ENCODE data around the gene RIN1.
A peak's percentile ranks its signal among the peaks of the same experiment; 100 is the strongest.

RIN1 gene

DNA sequence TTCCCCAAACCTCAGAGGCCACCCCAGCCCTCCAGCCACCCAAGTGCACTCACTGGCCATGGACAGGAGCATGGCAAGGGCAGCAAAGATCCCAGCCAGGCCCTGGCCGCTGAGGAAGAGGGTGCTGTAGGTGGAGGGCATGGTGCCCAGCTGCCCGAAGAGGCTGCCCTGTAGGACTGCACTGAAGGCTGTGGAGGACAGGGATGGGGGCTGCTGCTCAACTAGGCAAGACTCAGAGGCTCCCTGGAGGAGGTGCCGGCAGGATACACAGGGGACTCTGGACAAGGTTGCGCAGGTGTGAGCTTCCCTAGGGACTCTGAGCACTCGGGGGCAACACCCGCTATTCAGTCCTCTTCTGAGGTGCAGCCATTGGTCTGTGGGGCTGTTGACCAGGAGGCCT, 32.2 kb upstream of the RIN1 start:
- H3K4me3 ChIP-seq (ENCODE audit: low read depth, low read length), result no peak overlapping the region

GRCh38 chr11:66367561-66368312, 31.5 kb upstream of the RIN1 start:
- TF ChIP-seq, protein P1, sequence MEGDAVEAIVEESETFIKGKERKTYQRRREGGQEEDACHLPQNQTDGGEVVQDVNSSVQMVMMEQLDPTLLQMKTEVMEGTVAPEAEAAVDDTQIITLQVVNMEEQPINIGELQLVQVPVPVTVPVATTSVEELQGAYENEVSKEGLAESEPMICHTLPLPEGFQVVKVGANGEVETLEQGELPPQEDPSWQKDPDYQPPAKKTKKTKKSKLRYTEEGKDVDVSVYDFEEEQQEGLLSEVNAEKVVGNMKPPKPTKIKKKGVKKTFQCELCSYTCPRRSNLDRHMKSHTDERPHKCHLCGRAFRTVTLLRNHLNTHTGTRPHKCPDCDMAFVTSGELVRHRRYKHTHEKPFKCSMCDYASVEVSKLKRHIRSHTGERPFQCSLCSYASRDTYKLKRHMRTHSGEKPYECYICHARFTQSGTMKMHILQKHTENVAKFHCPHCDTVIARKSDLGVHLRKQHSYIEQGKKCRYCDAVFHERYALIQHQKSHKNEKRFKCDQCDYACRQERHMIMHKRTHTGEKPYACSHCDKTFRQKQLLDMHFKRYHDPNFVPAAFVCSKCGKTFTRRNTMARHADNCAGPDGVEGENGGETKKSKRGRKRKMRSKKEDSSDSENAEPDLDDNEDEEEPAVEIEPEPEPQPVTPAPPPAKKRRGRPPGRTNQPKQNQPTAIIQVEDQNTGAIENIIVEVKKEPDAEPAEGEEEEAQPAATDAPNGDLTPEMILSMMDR (IDR thresholded peaks at IDR 0.05; ENCODE audit: low read depth, low read length, missing control alignments), result no peak

More for the DNA sequence above, 32.2 kb upstream of the RIN1 start:
- TF ChIP-seq, protein P1 (IDR thresholded peaks at IDR 0.05; ENCODE audit: low read depth, low read length, missing control alignments), result no peak
- DNase-seq (ENCODE audit: low read depth), result no peak

GRCh38 chr11:66366844-66367477, 30.7 kb upstream of the RIN1 start:
- no peak overlapping the region for H3K4me3 ChIP-seq (ENCODE audit: low read depth, low read length)
- TF ChIP-seq, protein P1 (IDR thresholded peaks at IDR 0.05; ENCODE audit: low read depth, low read length, missing control alignments), result no peak
- DNase-seq (ENCODE audit: low read depth), result no peak

More at GRCh38 chr11:66367561-66368312, 31.5 kb upstream of the RIN1 start:
- no peak for DNase-seq (ENCODE audit: low read depth)
- H3K4me3 ChIP-seq (ENCODE audit: low read depth, low read length), result no peak overlapping the region

- H3K4me3 ChIP-seq (ENCODE audit: low read depth, low read length), result no peak overlapping the region
- DNase-seq (ENCODE audit: low read depth), result no peak
- TF ChIP-seq, protein P1 (IDR thresholded peaks at IDR 0.05; ENCODE audit: low read depth, low read length, missing control alignments), result no peak
These were observed 29.7 kb upstream of the RIN1 start for GRCh38 chr11:66365711-66366619.

DNA sequence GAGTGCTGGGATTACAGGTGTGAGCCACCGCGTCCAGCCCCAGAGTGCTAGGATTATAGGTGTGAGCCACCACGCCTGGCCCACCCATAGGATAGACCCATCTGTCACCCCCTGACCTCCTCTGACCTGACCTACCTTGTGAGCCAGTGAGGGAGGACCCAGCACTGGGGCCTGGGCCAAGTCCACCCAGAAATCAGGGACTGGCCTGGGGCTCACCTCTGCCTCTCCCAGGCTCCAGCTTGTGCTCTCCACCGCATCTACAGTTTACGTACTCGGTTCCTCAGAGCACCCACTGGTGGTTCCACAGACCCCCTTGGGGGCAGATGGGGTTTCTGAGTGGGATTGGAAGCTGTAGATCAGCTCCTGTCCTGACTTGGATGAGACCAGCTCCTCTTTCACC, 28.9 kb upstream of the RIN1 start:
- DNase-seq (ENCODE audit: low read depth), result no peak
- TF ChIP-seq, protein P1 (IDR thresholded peaks at IDR 0.05; ENCODE audit: low read depth, low read length, missing control alignments), result no peak

GRCh38 chr11:66363805-66364535, 27.7 kb upstream of the RIN1 start:
- DNase-seq (ENCODE audit: low read depth), result no peak
- H3K4me3 ChIP-seq (ENCODE audit: low read depth, low read length), result no peak overlapping the region
- TF ChIP-seq, protein P1 (IDR thresholded peaks at IDR 0.05; ENCODE audit: low read depth, low read length, missing control alignments), result peak; percentile 95

More for the DNA sequence above, 28.9 kb upstream of the RIN1 start:
- H3K4me3 ChIP-seq (ENCODE audit: low read depth, low read length), result no peak overlapping the region

Measured in GM12864 (cell line).